Measurements from ENCODE around the gene ADA. TPM values are rescaled to one million over a fixed set of nuclear protein-coding genes. Genes with fewer than 3 reads are reported as not detected.

Gene ADA
- total RNA-seq, 1 experiment from 2014 or later, result 13.0 TPM

DNA sequence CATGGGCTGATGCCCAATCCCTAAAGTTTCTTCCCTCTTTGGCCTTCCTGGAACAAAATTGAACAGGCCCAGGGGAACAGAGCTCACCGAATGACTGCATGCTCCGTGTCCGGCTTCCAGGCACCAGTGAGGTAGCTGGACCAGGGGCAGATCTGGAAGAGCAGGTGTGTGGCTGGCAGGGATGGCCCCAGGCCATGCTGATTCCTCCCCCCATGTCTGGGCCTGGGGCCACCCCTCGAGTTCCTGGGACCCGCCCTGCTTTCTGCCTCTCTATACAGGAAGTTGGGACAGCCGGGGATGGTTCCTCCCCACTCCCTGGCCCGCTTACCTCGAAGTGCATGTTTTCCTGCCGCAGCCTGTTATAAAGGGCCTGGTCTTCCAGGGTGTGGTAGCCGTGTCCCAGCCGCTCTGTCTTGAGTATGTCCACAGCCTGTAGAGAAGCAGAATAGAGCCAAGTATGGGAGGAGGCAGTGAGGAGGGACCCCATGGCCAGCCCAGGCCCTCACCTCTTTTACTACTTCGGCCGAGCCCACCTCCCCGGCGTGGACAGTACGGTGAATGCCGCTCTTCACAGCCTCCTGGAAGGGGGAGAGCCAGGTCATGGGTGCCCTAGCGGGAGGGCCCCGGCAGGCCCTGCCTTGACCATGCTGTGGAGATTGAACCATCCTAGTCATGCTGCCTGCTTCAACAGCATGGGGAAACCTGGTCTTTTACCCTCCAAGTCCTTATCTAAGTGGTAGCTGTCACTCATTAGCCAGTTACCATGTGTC is 28.8 kb downstream of the ADA start:
- Histone ChIP-seq H3K4me1 (ENCODE audit: insufficient read depth, low read length) (no peaks in the 10 kb centered on the region), H3K9me3 (ENCODE audit: low read length) (no peaks in the 10 kb centered on the region), H3K9ac (ENCODE audit: low read length) (no peak overlapping the region), H3K79me2 (ENCODE audit: low read length) (no peaks in the 10 kb centered on the region), H3K27ac (ENCODE audit: low read length) (no peak overlapping the region), H2AFZ (ENCODE audit: low read length) (no peak overlapping the region), H4K20me1 (ENCODE audit: low read length) (no peaks in the 10 kb centered on the region), H3K27me3 (ENCODE audit: low read length) (no peaks in the 10 kb centered on the region), H3K4me2 (ENCODE audit: low read length) (no peak overlapping the region), H3K36me3 (ENCODE audit: low read depth, low read length) (peaks cover 11% of the 10 kb centered on the region), H3K4me3 (ENCODE audit: low read length) (no peak overlapping the region), H3K9me2 (replicated peaks; ENCODE audit: low read length) (no peaks in the 10 kb centered on the region), H3F3A (ENCODE audit: low read length, unreplicated experiment) (no peaks in the 10 kb centered on the region)
- ATAC-seq, result no peak
- POLR2A ChIA-PET (ENCODE audit: unreplicated experiment), result no interaction called here
- BruUV-seq (replicated peaks), result no TSS peak
- intact Hi-C loops (cut with micrococcal nuclease), result no loop called here
- DNase-seq, result no peak
- CTCF ChIA-PET, result no interaction called here
- no peak for TF ChIP-seq EZH2 (IDR thresholded peaks at IDR 0.05; ENCODE audit: low read length, unreplicated experiment)
- TF ChIP-seq, protein P1, sequence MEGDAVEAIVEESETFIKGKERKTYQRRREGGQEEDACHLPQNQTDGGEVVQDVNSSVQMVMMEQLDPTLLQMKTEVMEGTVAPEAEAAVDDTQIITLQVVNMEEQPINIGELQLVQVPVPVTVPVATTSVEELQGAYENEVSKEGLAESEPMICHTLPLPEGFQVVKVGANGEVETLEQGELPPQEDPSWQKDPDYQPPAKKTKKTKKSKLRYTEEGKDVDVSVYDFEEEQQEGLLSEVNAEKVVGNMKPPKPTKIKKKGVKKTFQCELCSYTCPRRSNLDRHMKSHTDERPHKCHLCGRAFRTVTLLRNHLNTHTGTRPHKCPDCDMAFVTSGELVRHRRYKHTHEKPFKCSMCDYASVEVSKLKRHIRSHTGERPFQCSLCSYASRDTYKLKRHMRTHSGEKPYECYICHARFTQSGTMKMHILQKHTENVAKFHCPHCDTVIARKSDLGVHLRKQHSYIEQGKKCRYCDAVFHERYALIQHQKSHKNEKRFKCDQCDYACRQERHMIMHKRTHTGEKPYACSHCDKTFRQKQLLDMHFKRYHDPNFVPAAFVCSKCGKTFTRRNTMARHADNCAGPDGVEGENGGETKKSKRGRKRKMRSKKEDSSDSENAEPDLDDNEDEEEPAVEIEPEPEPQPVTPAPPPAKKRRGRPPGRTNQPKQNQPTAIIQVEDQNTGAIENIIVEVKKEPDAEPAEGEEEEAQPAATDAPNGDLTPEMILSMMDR (conservative IDR thresholded peaks at IDR 0.05; ENCODE audit: low read depth, low read length), result no peak
- TF ChIP-seq EZH2phosphoT487 (IDR thresholded peaks at IDR 0.05; ENCODE audit: borderline replicate concordance, low read length), result no peak

DNA sequence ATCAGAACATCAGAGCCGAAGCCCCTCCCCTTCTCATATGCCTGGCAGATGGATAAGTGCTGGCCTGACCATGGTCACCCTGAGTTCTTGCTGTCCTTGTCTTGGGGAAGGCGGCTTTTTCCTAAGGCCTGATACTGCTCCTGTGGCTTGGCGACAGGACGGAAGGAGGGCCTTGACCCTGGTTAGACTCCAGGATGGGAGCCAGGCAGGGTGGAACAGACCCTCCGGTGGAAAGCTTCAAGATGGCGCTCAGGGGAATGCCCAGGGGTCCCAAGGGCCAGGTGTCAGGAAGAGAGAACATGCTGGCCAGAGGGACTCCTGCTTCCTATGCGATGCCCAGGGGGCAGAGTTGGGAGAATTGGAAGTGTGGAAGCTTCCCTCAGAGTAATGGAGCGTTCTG is 29.6 kb downstream of the ADA start:
- Histone ChIP-seq H3K4me3 (ENCODE audit: low read length) (no peak overlapping the region), H3K9me3 (ENCODE audit: low read length) (no peaks in the 10 kb centered on the region), H3K4me2 (ENCODE audit: low read length) (no peak overlapping the region), H3K4me1 (ENCODE audit: insufficient read depth, low read length) (no peaks in the 10 kb centered on the region), H3K9me2 (replicated peaks; ENCODE audit: low read length) (no peaks in the 10 kb centered on the region), H3K36me3 (ENCODE audit: low read depth, low read length) (peaks cover 11% of the 10 kb centered on the region), H3K27ac (ENCODE audit: low read length) (no peak overlapping the region), H3K79me2 (ENCODE audit: low read length) (no peaks in the 10 kb centered on the region), H2AFZ (ENCODE audit: low read length) (no peak overlapping the region), H4K20me1 (ENCODE audit: low read length) (no peaks in the 10 kb centered on the region), H3K27me3 (ENCODE audit: low read length) (no peaks in the 10 kb centered on the region), H3K9ac (ENCODE audit: low read length) (no peak overlapping the region), H3F3A (ENCODE audit: low read length, unreplicated experiment) (no peaks in the 10 kb centered on the region)
- no peak for DNase-seq
- BruUV-seq (replicated peaks), result no TSS peak
- ATAC-seq, result no peak
- ChIA-PET POLR2A (ENCODE audit: unreplicated experiment) (no interaction called here), CTCF (no interaction called here)
- intact Hi-C loops (cut with micrococcal nuclease), result no loop called here
- no peak for TF ChIP-seq EZH2phosphoT487 (IDR thresholded peaks at IDR 0.05; ENCODE audit: borderline replicate concordance, low read length)

DNA sequence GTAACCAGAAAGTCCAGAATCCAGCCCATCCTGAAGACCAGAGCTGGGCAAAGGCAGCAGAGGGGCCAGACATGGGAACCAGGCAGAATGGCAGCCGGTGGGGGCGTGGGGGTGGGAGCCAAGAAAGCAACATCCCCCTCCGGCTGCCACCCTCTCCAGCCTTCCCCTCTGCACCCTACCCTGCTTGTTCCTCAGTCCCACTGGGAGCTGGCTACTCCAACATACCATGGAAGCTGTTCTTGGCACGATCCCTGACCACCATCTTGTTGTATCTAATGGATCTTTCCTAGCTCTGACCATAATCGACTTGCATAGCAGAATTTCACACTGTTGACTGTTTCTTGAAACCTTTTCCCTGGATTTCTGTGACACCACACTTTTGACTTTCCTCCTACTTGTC is 30.2 kb downstream of the ADA start:
- intact Hi-C loops (cut with micrococcal nuclease), result no loop called here
- Histone ChIP-seq H2AFZ (ENCODE audit: low read length) (no peak overlapping the region), H4K20me1 (ENCODE audit: low read length) (no peaks in the 10 kb centered on the region), H3K9me2 (replicated peaks; ENCODE audit: low read length) (no peaks in the 10 kb centered on the region), H3K27me3 (ENCODE audit: low read length) (no peaks in the 10 kb centered on the region), H3K4me3 (ENCODE audit: low read length) (no peak overlapping the region), H3F3A (ENCODE audit: low read length, unreplicated experiment) (no peaks in the 10 kb centered on the region), H3K9me3 (ENCODE audit: low read length) (no peaks in the 10 kb centered on the region), H3K36me3 (ENCODE audit: low read depth, low read length) (peaks cover 11% of the 10 kb centered on the region), H3K79me2 (ENCODE audit: low read length) (no peaks in the 10 kb centered on the region), H3K9ac (ENCODE audit: low read length) (no peak overlapping the region), H3K4me2 (ENCODE audit: low read length) (no peak overlapping the region), H3K4me1 (ENCODE audit: insufficient read depth, low read length) (no peaks in the 10 kb centered on the region), H3K27ac (ENCODE audit: low read length) (no peak overlapping the region)
- DNase-seq (no peak), ATAC-seq (no peak)
- no peak for TF ChIP-seq EZH2 (IDR thresholded peaks at IDR 0.05; ENCODE audit: low read length, unreplicated experiment)
- TF ChIP-seq, protein P1 (conservative IDR thresholded peaks at IDR 0.05; ENCODE audit: low read depth, low read length), result no peak
- TF ChIP-seq EZH2phosphoT487 (IDR thresholded peaks at IDR 0.05; ENCODE audit: borderline replicate concordance, low read length), result no peak
- POLR2A ChIA-PET (ENCODE audit: unreplicated experiment), result no interaction called here
- CTCF ChIA-PET, result no interaction called here
- no TSS peak for BruUV-seq (replicated peaks)
